Occipital lobe (tissue), 2 donors: ENCODE results near the gene DSCAM. TPM values are rescaled to one million over a fixed set of nuclear protein-coding genes. Genes with fewer than 3 reads are reported as not detected.
A peak's percentile ranks its signal among the peaks of the same experiment; 100 is the strongest.
"Not testable (repeated sequence)": the region's sequence is repeated elsewhere in the genome, so short reads cannot be mapped to it uniquely, and the experiment has no call there.

Experiments used
- DNase-seq: peaks from one replicate; lab custom pipeline; 2025; lab: John Stamatoyannopoulos, UW
- total RNA-seq: library from RNA; depleted of rRNA; stranded (reverse); fragments of >200 nt; gene quantifications from one replicate; pipeline ENCODE4 v1.2.3, GENCODE V29; 2014

Gene DSCAM
- total RNA-seq, 1 donor from 2014 or later = 13.3 TPM

GRCh38 chr21:40463176-40463575, 383.8 kb downstream of the DSCAM start:
- DNase-seq = no peak

DNA sequence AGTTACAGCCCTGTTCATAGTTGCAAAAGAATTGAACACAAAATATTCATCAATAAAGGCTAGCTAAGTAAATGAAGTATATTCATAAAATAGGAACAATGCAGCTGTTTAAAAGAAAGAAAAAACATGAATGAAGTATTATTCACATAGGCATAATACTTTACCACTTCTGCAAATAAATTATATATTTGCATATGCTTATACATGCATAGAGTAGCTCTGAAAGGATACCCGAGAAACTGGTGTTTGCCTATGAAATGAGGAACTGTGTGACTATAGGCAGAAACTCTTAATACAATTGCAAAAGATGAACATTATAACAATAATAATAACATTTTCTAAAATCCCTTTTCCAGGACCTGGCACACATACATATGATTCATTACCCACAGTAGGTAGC, 385.9 kb downstream of the DSCAM start:
- DNase-seq = no peak

GRCh38 chr21:40457741-40458140, 389.2 kb downstream of the DSCAM start:
- DNase-seq = no peak

GRCh38 chr21:40454057-40454456, 392.9 kb downstream of the DSCAM start:
- DNase-seq = no peak

- DNase-seq = no peak
Observed at GRCh38 chr21:40453183-40453582, 393.8 kb downstream of the DSCAM start.

- DNase-seq = no peak
Observed at GRCh38 chr21:40452548-40452947, 394.4 kb downstream of the DSCAM start.

- no peak for DNase-seq
Observed at GRCh38 chr21:40447016-40447415, 399.9 kb downstream of the DSCAM start.

DNA sequence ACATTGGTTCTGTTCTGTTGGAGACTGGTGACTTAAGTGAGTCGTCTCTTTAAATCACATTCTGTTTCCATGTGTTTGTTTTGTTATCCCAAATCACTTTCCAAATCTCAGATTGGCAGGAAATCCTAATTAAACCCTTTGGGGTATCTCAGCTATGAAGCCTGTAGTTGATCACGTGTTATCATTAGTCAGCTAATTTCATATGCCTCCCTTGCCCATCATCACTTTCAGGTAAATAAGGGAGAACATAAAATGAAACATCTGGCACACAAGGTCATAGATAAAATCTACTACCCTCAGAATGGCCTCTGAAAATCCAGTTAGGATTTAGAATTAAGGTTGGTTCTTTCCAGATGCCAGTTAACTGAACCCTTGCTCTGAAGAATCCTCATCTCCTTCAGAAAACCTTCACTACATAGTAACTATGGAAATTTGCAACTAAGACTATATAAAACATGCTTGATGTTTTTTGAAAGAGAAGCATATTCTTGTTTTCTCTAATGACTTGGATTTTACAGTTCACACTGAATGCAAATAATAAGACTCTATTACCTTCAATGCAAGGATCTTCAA, 401.5 kb downstream of the DSCAM start:
- no peak for DNase-seq

- not testable (repeated sequence) for DNase-seq
Observed at GRCh38 chr21:40439581-40439980, 407.4 kb downstream of the DSCAM start.

- no peak for DNase-seq
Observed at GRCh38 chr21:40438616-40439015, 408.3 kb downstream of the DSCAM start.

DNA sequence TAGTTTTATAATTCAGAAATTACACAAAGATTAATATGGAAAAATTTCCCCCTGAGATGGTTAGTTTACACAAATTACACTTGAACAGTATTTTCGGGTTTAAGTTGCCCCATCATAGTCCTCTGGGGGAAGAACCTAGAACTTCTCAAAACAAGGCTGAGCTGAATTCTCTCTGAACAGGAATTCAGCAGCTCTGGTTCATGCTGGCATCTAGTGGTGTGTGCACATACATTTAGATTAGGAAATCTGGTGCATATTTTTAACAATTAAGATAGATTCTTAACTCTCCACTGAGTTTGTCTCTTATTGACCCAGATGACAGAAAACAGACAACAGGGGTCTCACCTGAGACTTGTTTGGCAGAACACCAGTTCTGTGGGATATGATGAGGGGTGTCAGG, 410.7 kb downstream of the DSCAM start:
- DNase-seq = no peak

DNA sequence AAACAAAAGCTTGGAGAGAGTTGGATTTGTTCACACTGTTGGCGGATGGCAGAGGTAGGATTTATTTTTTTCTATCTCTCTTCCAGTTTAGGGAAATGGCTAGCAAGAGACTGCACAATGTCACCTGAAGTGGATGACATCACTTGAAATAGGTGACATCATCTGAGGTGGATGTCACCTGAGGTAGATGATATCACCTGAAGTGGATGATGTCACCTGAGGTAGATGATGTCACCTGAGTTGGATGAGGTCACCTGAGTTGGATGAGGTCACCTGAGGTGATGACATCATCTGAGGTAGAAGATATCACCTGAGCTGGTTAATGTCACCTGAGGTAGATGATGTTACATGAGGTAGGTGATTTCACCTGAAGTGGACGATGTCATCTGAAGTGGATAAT, 413.4 kb downstream of the DSCAM start:
- DNase-seq = no peak

GRCh38 chr21:40425981-40426380, 421.0 kb downstream of the DSCAM start:
- no peak for DNase-seq

- no peak for DNase-seq
Observed at GRCh38 chr21:40422896-40423635, 423.9 kb downstream of the DSCAM start.

DNA sequence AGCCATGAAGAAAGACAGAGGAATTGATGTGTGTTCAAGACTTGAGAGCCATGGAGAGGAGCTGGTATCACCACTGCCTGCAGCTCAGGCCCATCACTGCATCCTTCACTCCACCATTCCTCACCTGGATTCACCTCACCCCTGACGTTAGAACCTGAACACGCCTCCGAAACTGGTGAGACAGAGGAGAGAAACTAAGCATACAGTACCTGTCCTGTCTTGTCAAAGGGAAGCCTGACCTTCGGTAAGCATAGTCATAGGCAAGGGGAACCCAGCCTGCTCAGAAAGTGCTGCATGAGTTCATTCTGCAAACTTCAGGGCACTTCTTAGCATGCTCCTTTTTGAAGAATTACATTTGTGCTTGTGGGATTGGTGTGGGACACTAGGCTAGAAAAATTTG, 425.8 kb downstream of the DSCAM start:
- no peak for DNase-seq

DNA sequence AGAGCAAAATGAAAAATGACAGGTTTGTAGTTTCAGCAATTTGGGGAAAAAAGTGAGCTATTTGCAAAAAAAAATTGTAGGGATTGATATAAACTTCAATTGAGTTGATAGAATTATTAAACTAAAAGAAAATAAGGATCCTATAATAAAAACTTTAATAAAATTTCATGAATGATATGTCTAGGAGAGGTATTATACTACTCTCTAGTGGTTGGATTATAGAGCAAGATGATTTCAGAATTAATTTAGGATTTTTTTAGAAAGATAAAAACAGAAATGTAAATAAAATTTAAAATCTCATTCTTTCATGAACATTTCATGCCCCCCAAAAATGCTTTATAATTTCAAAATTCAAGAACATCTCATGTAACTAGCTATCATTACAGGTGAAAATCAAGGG, 430.4 kb downstream of the DSCAM start:
- no peak for DNase-seq

DNA sequence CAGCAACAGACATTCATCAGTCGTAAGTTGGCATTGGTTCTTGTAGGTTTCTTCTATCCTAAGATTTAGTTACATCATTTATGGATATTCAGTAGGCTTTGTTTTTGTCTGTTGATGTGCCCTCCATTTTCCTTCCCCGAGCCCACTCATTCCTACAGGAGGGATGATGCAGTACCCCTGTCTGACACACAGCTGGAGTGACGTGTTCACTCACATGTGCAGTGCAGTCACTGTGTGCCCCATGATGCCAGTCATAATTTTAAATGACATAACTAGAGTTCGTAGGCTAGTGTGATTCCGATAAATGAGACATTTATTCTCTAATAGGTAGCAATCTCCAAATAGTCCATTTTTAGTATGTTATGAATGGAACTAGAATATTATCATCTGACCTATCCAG, 438.4 kb downstream of the DSCAM start:
- no peak for DNase-seq

DNA sequence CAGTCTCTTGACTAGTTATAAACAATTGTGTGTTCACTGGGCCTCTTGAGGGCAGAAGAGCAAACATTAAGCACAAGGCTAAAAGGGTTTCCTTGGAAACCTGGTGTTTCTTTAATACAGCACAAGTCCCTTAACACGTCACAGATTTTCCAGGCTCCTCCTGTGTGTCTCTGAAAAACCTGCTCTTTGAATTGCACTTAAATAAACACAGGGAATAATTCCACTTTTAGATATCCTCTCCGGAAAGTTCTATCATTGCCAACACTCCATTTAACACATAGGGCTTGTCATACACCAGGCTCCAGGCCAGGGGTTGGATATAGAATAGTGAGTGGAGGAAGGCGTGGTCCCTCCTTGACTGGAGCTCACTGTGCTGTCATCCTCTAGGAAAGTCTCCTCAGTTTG, 442.6 kb downstream of the DSCAM start:
- DNase-seq = peak; percentile 38

- DNase-seq = no peak
Observed at GRCh38 chr21:40402884-40403582, 443.9 kb downstream of the DSCAM start.

DNA sequence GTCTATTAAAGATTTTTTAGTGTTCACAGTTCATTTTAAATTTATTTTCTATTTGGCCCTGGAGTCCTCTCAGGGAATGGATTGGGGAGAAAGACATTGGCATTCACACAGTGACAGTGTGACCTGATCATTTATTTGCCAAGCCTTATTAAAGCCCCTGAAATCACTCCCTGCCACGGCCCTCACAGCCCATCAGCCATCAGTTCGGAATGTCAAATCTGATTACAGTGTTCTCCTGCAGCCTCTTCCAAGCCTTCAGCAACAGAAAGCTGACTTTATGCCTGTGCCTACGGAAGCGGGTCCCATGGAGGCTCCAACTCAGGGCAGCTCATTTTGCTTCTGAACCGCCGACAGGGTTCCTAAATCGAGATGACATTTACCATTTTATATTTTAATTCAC, 451.2 kb downstream of the DSCAM start:
- DNase-seq = no peak

DNA sequence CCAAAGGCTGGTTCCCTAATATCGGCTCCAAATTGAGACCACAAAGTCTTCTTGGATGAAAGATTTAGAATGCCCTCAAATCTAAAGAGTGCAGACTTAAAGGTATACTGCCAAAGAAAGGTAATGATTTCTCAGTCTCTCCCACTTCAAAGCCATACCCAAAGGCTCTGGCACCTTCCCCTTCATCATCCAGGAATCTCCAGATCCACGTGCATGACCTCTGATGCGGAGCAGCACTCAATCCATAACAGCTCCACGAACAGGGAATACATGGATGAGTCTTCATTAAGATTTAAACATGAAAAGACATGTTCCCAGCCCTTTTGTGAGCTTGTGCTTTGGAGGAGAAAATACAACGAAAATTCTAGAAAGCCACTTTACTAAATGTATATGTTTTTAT, 453.9 kb downstream of the DSCAM start:
- DNase-seq = no peak

GRCh38 chr21:40388046-40388445, 458.9 kb downstream of the DSCAM start:
- no peak for DNase-seq
